ENCODE results near the gene SMTNL2. TPM values are rescaled to one million over a fixed set of nuclear protein-coding genes. Genes with fewer than 3 reads are reported as not detected.

The SMTNL2 gene
- total and polyA plus RNA-seq, 2 donors (not counting 1 experiment from before 2014, with no cell fraction given) = 0.17 to 0.99 TPM

DNA sequence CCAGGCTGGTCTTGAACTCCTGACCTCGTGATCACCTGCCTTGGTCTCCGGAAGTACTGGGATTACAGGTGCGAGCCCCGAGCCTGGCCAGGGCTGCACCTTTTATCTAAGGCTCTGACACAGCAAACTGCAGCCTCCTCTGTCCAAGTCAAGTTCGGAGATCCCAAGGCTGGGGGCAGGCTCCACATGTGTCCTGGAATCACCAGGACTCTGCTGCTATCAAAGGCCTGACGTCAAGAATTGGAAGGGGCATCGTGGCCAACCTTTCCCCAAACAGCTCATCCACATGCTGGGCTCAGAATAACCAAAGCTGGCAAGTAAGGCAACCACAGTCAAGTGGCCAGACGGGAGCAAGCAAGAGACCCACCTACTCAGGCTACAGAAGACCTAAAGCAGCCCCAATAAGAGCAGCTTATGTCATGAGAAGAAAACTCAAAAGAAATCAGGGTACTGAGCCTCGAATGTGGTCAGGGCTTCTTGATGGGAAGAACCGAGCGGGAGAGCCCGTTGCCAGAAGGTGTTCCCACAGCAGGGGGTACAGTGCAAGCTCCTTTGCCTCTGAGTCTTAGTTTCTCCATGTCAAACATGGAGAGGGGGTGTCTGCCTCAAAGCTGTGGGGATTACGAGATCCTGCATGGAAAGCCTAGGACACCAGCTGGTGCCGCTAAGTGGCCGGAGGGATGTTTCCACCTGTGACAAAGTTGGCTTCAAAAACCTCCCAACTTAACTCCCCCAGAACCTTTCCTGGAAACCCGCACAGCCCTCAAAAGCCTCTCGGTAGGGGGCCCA lies 37.0 kb upstream of the SMTNL2 start:
- Histone ChIP-seq H3K4me1 (ENCODE audit: control insufficient read depth, extremely low read depth, insufficient read depth, low read length) (no peaks in the 10 kb centered on the region), H3K9ac (ENCODE audit: insufficient read depth, low read length) (no peak overlapping the region), H3K9me3 (ENCODE audit: control insufficient read depth, insufficient read depth, low read depth, low read length) (no peaks in the 10 kb centered on the region), H3K27ac (ENCODE audit: insufficient read depth, low read length) (no peak overlapping the region), H3K27me3 (ENCODE audit: control insufficient read depth, insufficient read depth, low read length) (no peaks in the 10 kb centered on the region), H3K79me2 (ENCODE audit: control insufficient read depth, insufficient read depth, low read length) (no peaks in the 10 kb centered on the region), H3K4me3 (replicated peaks in 1 of 4; ENCODE audit: control extremely low read depth in 1 of 4, insufficient read depth in 1 of 4, low read depth in 3 of 4, low read length in 4 of 4) (no peak overlapping the region), H3K4me2 (ENCODE audit: extremely low read depth, insufficient read depth, low read length) (no peak overlapping the region), H4K20me1 (ENCODE audit: control insufficient read depth, extremely low read depth, insufficient read depth, low read length) (no peaks in the 10 kb centered on the region), H3K36me3 (ENCODE audit: control insufficient read depth, insufficient read depth, low read length) (peaks cover 25% of the 10 kb centered on the region), H2AFZ (ENCODE audit: low read length) (no peak overlapping the region)
- TF ChIP-seq, protein P1, sequence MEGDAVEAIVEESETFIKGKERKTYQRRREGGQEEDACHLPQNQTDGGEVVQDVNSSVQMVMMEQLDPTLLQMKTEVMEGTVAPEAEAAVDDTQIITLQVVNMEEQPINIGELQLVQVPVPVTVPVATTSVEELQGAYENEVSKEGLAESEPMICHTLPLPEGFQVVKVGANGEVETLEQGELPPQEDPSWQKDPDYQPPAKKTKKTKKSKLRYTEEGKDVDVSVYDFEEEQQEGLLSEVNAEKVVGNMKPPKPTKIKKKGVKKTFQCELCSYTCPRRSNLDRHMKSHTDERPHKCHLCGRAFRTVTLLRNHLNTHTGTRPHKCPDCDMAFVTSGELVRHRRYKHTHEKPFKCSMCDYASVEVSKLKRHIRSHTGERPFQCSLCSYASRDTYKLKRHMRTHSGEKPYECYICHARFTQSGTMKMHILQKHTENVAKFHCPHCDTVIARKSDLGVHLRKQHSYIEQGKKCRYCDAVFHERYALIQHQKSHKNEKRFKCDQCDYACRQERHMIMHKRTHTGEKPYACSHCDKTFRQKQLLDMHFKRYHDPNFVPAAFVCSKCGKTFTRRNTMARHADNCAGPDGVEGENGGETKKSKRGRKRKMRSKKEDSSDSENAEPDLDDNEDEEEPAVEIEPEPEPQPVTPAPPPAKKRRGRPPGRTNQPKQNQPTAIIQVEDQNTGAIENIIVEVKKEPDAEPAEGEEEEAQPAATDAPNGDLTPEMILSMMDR (conservative IDR thresholded peaks at IDR 0.05 in 1 of 2, IDR thresholded peaks at IDR 0.05 in 1 of 2; ENCODE audit: low read depth in 1 of 2, low read length in 2 of 2) = no peak
- TF ChIP-seq EZH2 (IDR thresholded peaks at IDR 0.05; ENCODE audit: low read length, missing control alignments) = no peak
- no peak for DNase-seq (ENCODE audit: low read depth in 2 of 2)

DNA sequence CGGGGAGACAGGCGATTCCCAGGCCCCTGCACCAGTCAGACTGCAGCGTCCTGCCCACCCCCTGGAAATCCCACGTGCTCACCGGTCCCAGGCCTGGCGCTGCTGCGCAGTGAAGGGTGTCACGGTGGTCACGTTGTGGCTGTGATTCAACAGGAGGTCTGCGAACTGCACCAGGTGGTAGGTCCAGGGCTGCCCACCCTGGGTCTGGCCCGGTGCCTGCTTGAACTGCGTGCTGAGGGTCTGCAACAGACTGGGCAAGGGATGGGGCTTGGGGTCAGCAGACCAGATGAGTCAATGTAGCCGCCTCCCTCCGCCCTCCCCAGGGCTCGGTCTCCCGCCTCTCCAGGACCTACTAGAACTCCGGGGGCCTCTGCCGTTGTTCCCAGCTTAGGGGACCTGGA lies 36.3 kb upstream of the SMTNL2 start:
- peaks cover under 1% of the 10 kb centered on the region for H3K79me2 ChIP-seq (ENCODE audit: control insufficient read depth, insufficient read depth, low read length)
- no peaks in the 10 kb centered on the region for H3K4me1 ChIP-seq (ENCODE audit: control insufficient read depth, extremely low read depth, insufficient read depth, low read length)
- no peak overlapping the region for H3K4me2 ChIP-seq (ENCODE audit: extremely low read depth, insufficient read depth, low read length)
- no peak overlapping the region for H3K4me3 ChIP-seq (replicated peaks in 1 of 4; ENCODE audit: control extremely low read depth in 1 of 4, insufficient read depth in 1 of 4, low read depth in 3 of 4, low read length in 4 of 4)
- no peaks in the 10 kb centered on the region for H3K9me3 ChIP-seq (ENCODE audit: control insufficient read depth, insufficient read depth, low read depth, low read length)
- H3K27ac ChIP-seq (ENCODE audit: insufficient read depth, low read length) = no peak overlapping the region
- no peak overlapping the region for H3K9ac ChIP-seq (ENCODE audit: insufficient read depth, low read length)
- H3K27me3 ChIP-seq (ENCODE audit: control insufficient read depth, insufficient read depth, low read length) = no peaks in the 10 kb centered on the region
- TF ChIP-seq, protein P1 (conservative IDR thresholded peaks at IDR 0.05 in 1 of 2, IDR thresholded peaks at IDR 0.05 in 1 of 2; ENCODE audit: low read depth in 1 of 2, low read length in 2 of 2) = no peak
- TF ChIP-seq EZH2 (IDR thresholded peaks at IDR 0.05; ENCODE audit: low read length, missing control alignments) = no peak
- H2AFZ ChIP-seq (ENCODE audit: low read length) = no peak overlapping the region
- peaks cover 22% of the 10 kb centered on the region for H3K36me3 ChIP-seq (ENCODE audit: control insufficient read depth, insufficient read depth, low read length)
- no peaks in the 10 kb centered on the region for H4K20me1 ChIP-seq (ENCODE audit: control insufficient read depth, extremely low read depth, insufficient read depth, low read length)
- no peak for DNase-seq (ENCODE audit: low read depth in 2 of 2)

GRCh38 chr17:4548721-4549531 lies 35.4 kb upstream of the SMTNL2 start:
- peak in 1 of 2 donors; percentile 18 for DNase-seq (ENCODE audit: low read depth in 2 of 2)
- H3K9ac ChIP-seq (ENCODE audit: insufficient read depth, low read length) = no peak overlapping the region
- peaks cover 25% of the 10 kb centered on the region for H3K36me3 ChIP-seq (ENCODE audit: control insufficient read depth, insufficient read depth, low read length)
- no peaks in the 10 kb centered on the region for H3K9me3 ChIP-seq (ENCODE audit: control insufficient read depth, insufficient read depth, low read depth, low read length)
- no peaks in the 10 kb centered on the region for H4K20me1 ChIP-seq (ENCODE audit: control insufficient read depth, extremely low read depth, insufficient read depth, low read length)
- peaks cover 7% of the 10 kb centered on the region for H3K79me2 ChIP-seq (ENCODE audit: control insufficient read depth, insufficient read depth, low read length)
- no peak overlapping the region for H3K27ac ChIP-seq (ENCODE audit: insufficient read depth, low read length)
- no peak overlapping the region for H3K4me2 ChIP-seq (ENCODE audit: extremely low read depth, insufficient read depth, low read length)
- H3K27me3 ChIP-seq (ENCODE audit: control insufficient read depth, insufficient read depth, low read length) = no peaks in the 10 kb centered on the region
- no peak overlapping the region for H3K4me3 ChIP-seq (replicated peaks in 1 of 4; ENCODE audit: control extremely low read depth in 1 of 4, insufficient read depth in 1 of 4, low read depth in 3 of 4, low read length in 4 of 4)
- H2AFZ ChIP-seq (ENCODE audit: low read length) = no peak overlapping the region
- TF ChIP-seq, protein P1 (conservative IDR thresholded peaks at IDR 0.05 in 1 of 2, IDR thresholded peaks at IDR 0.05 in 1 of 2; ENCODE audit: low read depth in 1 of 2, low read length in 2 of 2) = no peak
- no peak for TF ChIP-seq EZH2 (IDR thresholded peaks at IDR 0.05; ENCODE audit: low read length, missing control alignments)
- H3K4me1 ChIP-seq (ENCODE audit: control insufficient read depth, extremely low read depth, insufficient read depth, low read length) = peaks cover 3% of the 10 kb centered on the region
